ENCODE results near the gene SOBP.

Gene SOBP

DNA sequence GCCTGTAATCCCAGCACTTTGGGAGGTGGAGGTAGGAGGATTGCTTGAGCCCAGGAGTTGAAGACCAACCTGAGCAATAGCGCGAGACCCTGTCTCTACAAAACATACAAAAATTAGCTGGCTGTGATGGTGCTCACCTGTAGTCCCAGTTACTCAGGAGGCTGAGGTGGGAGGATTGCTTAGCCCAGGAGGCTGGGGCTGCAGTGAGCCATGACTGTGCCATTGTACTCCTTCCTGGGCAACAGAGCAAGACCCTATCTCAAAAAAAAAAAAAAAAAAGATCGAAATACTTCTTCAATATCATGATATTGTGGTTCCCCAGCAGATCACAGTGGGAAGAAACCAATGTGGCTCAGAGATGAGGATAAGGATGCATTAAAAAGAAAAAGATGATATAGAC, 47.6 kb downstream of the SOBP start:
- H3K36me3 ChIP-seq (ENCODE audit: control insufficient read depth in 1 of 2, insufficient read depth in 2 of 2, low read length in 2 of 2), result no peaks in the 10 kb centered on the region
- H3K9me3 ChIP-seq (ENCODE audit: control insufficient read depth in 1 of 2, low read length in 2 of 2), result no peaks in the 10 kb centered on the region
- no peak overlapping the region for H3K4me3 ChIP-seq (ENCODE audit: low read depth in 1 of 2, low read length in 2 of 2)
- no peak overlapping the region for H3K27ac ChIP-seq (ENCODE audit: low read depth, low read length)
- H3K9ac ChIP-seq (ENCODE audit: low read depth in 1 of 2, low read length in 2 of 2), result no peak overlapping the region
- no peaks in the 10 kb centered on the region for H3K4me1 ChIP-seq (ENCODE audit: control insufficient read depth in 1 of 2, insufficient read depth in 2 of 2, low read length in 2 of 2)
- no peaks in the 10 kb centered on the region for H3K27me3 ChIP-seq (ENCODE audit: control insufficient read depth in 1 of 2, insufficient read depth in 2 of 2, low read length in 2 of 2)

DNA sequence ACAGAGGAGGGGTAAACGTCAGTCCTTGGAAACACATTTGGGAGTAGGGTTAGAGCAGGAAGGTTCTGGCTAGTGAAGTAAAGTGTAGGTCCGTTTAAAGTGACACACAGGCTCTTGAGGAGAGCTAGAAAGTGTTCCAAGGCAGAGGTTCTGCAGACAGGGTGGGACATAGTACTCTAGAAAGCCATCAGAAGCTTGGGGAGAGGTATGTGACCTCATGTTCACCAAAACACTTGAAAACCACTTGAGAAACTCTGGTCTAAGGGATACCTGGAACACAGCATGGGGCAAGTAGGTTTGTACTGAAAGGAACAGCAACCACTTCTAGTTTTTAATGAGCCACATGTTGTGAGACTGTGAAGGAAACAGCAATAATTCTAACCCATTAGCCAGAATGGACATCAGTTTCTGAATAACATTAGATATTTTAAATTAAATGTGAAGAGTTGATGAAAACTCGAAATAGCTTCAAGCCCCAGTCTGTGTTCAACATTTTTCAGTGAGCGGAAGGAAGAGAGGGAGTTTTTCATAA, 49.0 kb downstream of the SOBP start:
- Histone ChIP-seq H3K9ac (ENCODE audit: low read depth in 1 of 2, low read length in 2 of 2) (no peak overlapping the region), H3K4me3 (ENCODE audit: low read depth in 1 of 2, low read length in 2 of 2) (no peak overlapping the region)

DNA sequence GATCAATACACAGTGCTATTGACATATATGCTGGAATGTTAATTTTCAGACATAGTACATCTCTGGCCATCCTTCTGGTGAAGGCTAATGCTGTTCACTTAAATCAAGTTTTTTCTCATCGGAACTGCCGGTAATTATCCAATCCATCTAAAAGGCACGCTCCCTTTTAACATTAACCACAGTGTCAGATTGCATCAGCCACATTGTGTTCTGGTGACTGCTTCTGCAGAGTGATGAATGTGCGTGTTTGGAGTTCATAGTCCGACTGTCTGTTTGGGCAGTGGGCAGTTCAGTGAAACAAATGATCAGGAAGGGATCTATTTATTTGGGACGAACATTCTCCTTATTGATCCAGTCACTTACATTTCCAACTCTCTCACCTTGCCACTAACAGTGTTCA, 49.5 kb downstream of the SOBP start:
- H3K4me3 ChIP-seq (ENCODE audit: low read depth in 1 of 2, low read length in 2 of 2), result no peak overlapping the region
- no peak overlapping the region for H3K27ac ChIP-seq (ENCODE audit: low read depth, low read length)
- H3K9ac ChIP-seq (ENCODE audit: low read depth in 1 of 2, low read length in 2 of 2), result no peak overlapping the region

More for the DNA sequence above, 49.0 kb downstream of the SOBP start:
- Histone ChIP-seq H3K27me3 (ENCODE audit: control insufficient read depth in 1 of 2, insufficient read depth in 2 of 2, low read length in 2 of 2) (no peaks in the 10 kb centered on the region), H3K9me3 (ENCODE audit: control insufficient read depth in 1 of 2, low read length in 2 of 2) (no peaks in the 10 kb centered on the region), H3K36me3 (ENCODE audit: control insufficient read depth in 1 of 2, insufficient read depth in 2 of 2, low read length in 2 of 2) (no peaks in the 10 kb centered on the region), H3K4me1 (ENCODE audit: control insufficient read depth in 1 of 2, insufficient read depth in 2 of 2, low read length in 2 of 2) (no peaks in the 10 kb centered on the region), H3K27ac (ENCODE audit: low read depth, low read length) (no peak overlapping the region)

DNA sequence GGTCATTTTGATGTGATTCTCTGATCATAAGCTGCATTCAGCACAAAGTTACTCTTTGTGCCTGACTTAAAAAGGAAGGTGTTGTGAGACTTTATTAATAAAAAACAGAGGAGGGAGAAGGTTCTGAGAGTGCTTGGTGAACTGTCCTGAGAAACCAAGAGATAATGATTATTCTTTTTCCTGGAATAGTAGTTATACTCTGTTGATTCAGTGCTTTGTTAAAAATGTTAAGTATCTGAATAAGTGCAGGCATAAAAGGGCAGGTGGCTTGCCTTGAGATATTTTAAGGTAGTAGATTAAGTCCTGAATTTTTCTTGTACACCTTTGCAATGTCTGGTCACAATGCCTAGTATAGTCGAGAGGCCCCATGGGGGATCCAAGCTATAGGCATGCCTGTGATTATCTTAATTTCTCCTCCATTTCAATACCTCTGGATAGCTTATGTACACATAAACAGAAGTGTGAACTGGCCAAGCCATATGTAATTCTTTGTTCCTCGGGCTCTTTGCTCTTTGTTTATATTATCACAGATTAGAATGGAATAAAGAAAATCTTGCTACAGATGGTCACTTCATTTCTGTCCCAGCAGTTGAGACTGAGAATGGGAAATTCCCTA, 50.0 kb downstream of the SOBP start:
- Histone ChIP-seq H3K36me3 (ENCODE audit: control insufficient read depth in 1 of 2, insufficient read depth in 2 of 2, low read length in 2 of 2) (no peaks in the 10 kb centered on the region), H3K9ac (ENCODE audit: low read depth in 1 of 2, low read length in 2 of 2) (no peak overlapping the region), H3K9me3 (ENCODE audit: control insufficient read depth in 1 of 2, low read length in 2 of 2) (no peaks in the 10 kb centered on the region), H3K4me3 (ENCODE audit: low read depth in 1 of 2, low read length in 2 of 2) (no peak overlapping the region), H3K4me1 (ENCODE audit: control insufficient read depth in 1 of 2, insufficient read depth in 2 of 2, low read length in 2 of 2) (no peaks in the 10 kb centered on the region), H3K27ac (ENCODE audit: low read depth, low read length) (no peak overlapping the region), H3K27me3 (ENCODE audit: control insufficient read depth in 1 of 2, insufficient read depth in 2 of 2, low read length in 2 of 2) (no peaks in the 10 kb centered on the region)

More for the DNA sequence above, 49.5 kb downstream of the SOBP start:
- Histone ChIP-seq H3K27me3 (ENCODE audit: control insufficient read depth in 1 of 2, insufficient read depth in 2 of 2, low read length in 2 of 2) (no peaks in the 10 kb centered on the region), H3K4me1 (ENCODE audit: control insufficient read depth in 1 of 2, insufficient read depth in 2 of 2, low read length in 2 of 2) (no peaks in the 10 kb centered on the region), H3K36me3 (ENCODE audit: control insufficient read depth in 1 of 2, insufficient read depth in 2 of 2, low read length in 2 of 2) (no peaks in the 10 kb centered on the region), H3K9me3 (ENCODE audit: control insufficient read depth in 1 of 2, low read length in 2 of 2) (no peaks in the 10 kb centered on the region)

DNA sequence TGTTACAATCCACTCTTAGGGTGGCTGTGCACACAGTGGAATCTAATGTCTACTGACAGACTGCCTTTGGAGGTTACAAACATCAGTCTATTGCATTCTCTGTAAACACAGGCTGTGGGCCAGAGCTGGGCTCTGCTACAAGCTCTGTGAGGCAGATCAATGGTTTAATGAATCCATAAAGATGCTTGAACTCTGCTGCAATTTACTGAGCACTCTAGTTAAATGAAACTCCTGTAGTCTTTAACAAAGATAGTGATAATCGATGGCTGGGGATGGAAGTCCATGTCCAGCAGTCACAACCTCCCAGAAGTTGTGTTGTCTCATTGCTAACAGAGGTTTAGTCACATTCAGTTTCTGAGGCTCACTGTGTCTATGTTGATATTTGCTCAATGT, 50.5 kb downstream of the SOBP start:
- peaks cover 2% of the 10 kb centered on the region in 2 donors for H3K27me3 ChIP-seq (ENCODE audit: control insufficient read depth in 1 of 2, insufficient read depth in 2 of 2, low read length in 2 of 2)
- H3K9me3 ChIP-seq (ENCODE audit: control insufficient read depth in 1 of 2, low read length in 2 of 2), result no peaks in the 10 kb centered on the region
- H3K4me1 ChIP-seq (ENCODE audit: control insufficient read depth in 1 of 2, insufficient read depth in 2 of 2, low read length in 2 of 2), result no peaks in the 10 kb centered on the region
- no peak overlapping the region for H3K9ac ChIP-seq (ENCODE audit: low read depth in 1 of 2, low read length in 2 of 2)
- no peak overlapping the region for H3K27ac ChIP-seq (ENCODE audit: low read depth, low read length)
- no peaks in the 10 kb centered on the region for H3K36me3 ChIP-seq (ENCODE audit: control insufficient read depth in 1 of 2, insufficient read depth in 2 of 2, low read length in 2 of 2)
- no peak overlapping the region for H3K4me3 ChIP-seq (ENCODE audit: low read depth in 1 of 2, low read length in 2 of 2)

DNA sequence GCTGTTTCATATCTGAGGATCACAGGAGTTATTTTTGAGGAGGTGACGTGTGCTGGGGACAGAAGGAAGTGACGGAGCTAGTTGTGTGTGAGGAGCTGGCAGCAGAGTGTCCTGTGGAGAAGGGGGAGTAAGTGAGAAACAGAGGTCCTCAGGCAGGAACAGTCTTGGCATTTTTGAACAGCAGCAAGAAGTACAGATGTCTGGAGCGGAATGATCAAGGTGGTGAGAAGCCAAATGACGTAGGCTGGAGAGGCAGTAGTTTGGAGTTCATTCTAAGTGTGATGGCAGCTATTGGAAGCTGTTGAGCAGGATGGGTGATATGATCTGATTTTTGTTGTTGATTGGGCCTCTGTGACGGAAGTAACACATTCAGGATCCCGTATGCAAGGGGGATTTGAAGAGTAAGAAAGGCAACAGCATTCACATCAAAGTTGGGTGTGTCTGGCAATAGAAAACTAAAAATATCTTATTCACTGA, 52.3 kb downstream of the SOBP start:
- H3K4me3 ChIP-seq (ENCODE audit: low read depth in 1 of 2, low read length in 2 of 2), result no peak overlapping the region
- H3K27me3 ChIP-seq (ENCODE audit: control insufficient read depth in 1 of 2, insufficient read depth in 2 of 2, low read length in 2 of 2), result peaks cover 2 to 4% of the 10 kb centered on the region in 2 donors
- H3K27ac ChIP-seq (ENCODE audit: low read depth, low read length), result no peak overlapping the region

DNA sequence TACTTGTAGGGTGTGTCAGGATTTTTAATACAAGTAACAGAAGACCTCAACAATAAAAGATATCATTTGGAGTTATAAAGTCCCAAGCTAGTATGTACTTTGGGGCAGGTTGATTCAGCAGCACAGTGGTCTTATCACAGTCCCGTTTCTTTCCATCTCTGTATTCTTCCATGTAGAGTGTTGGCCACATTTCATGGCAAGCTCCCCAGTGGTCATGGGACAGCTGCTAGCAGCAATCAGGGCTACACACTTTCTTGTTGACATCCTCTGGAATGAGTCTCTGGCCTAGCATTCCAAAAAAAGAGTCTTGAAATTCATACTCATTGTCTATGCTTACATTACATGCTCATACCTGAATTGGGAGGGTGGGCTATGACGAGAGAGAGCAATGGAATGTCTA, 53.2 kb downstream of the SOBP start:
- Histone ChIP-seq H3K9me3 (ENCODE audit: control insufficient read depth in 1 of 2, low read length in 2 of 2) (no peaks in the 10 kb centered on the region), H3K27ac (ENCODE audit: low read depth, low read length) (no peak overlapping the region), H3K4me3 (ENCODE audit: low read depth in 1 of 2, low read length in 2 of 2) (no peak overlapping the region), H3K36me3 (ENCODE audit: control insufficient read depth in 1 of 2, insufficient read depth in 2 of 2, low read length in 2 of 2) (no peaks in the 10 kb centered on the region), H3K4me1 (ENCODE audit: control insufficient read depth in 1 of 2, insufficient read depth in 2 of 2, low read length in 2 of 2) (no peaks in the 10 kb centered on the region), H3K9ac (ENCODE audit: low read depth in 1 of 2, low read length in 2 of 2) (no peak overlapping the region), H3K27me3 (ENCODE audit: control insufficient read depth in 1 of 2, insufficient read depth in 2 of 2, low read length in 2 of 2) (peaks cover 2 to 4% of the 10 kb centered on the region in 2 donors)

More for the DNA sequence above, 52.3 kb downstream of the SOBP start:
- Histone ChIP-seq H3K9ac (ENCODE audit: low read depth in 1 of 2, low read length in 2 of 2) (no peak overlapping the region), H3K4me1 (ENCODE audit: control insufficient read depth in 1 of 2, insufficient read depth in 2 of 2, low read length in 2 of 2) (no peaks in the 10 kb centered on the region), H3K9me3 (ENCODE audit: control insufficient read depth in 1 of 2, low read length in 2 of 2) (no peaks in the 10 kb centered on the region), H3K36me3 (ENCODE audit: control insufficient read depth in 1 of 2, insufficient read depth in 2 of 2, low read length in 2 of 2) (no peaks in the 10 kb centered on the region)

DNA sequence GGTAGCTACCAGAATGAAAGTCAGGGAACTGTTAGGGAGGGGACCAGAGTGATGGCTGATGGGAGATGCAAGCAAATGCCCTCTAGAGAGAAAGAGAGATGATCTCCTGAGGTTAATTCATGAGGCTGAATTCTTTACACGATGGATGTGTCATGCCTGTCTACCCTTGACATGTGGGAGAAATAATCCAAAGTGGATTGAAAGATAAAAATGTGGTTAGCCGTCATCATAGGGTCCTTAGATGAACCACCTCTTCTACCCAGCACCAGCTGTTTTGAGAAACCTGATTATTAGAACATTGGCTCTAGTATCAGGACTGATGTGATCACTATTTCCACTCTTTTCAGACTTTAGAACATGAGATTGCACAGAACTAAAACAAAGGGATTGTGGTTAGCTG, 53.6 kb downstream of the SOBP start:
- no peak overlapping the region for H3K9ac ChIP-seq (ENCODE audit: low read depth in 1 of 2, low read length in 2 of 2)
- no peak overlapping the region for H3K4me3 ChIP-seq (ENCODE audit: low read depth in 1 of 2, low read length in 2 of 2)
- H3K27me3 ChIP-seq (ENCODE audit: control insufficient read depth in 1 of 2, insufficient read depth in 2 of 2, low read length in 2 of 2), result peaks cover 2 to 4% of the 10 kb centered on the region in 2 donors
- H3K9me3 ChIP-seq (ENCODE audit: control insufficient read depth in 1 of 2, low read length in 2 of 2), result no peaks in the 10 kb centered on the region
- H3K36me3 ChIP-seq (ENCODE audit: control insufficient read depth in 1 of 2, insufficient read depth in 2 of 2, low read length in 2 of 2), result no peaks in the 10 kb centered on the region
- H3K27ac ChIP-seq (ENCODE audit: low read depth, low read length), result no peak overlapping the region
- H3K4me1 ChIP-seq (ENCODE audit: control insufficient read depth in 1 of 2, insufficient read depth in 2 of 2, low read length in 2 of 2), result no peaks in the 10 kb centered on the region

DNA sequence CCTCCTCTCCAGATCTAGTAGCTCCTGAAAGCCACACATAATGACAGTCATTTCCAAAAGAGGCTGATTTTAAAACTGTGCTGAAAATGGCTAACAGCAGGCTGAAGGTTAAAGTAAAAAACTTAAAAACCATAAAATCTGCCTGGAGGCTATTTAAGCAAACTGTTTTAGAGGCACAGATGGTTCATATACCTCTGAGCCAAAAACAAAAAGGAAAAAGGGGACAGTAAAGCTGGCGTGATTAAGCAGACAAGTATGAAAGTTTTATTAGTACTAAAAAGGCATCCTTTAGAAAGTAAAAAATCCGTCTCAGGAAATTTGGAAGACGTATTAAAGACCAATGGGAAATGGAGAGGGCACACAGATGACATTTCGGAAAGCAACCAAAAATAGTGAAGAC, 55.8 kb downstream of the SOBP start:
- Histone ChIP-seq H3K27ac (ENCODE audit: low read depth, low read length) (no peak overlapping the region), H3K4me3 (ENCODE audit: low read depth in 1 of 2, low read length in 2 of 2) (no peak overlapping the region), H3K4me1 (ENCODE audit: control insufficient read depth in 1 of 2, insufficient read depth in 2 of 2, low read length in 2 of 2) (no peaks in the 10 kb centered on the region), H3K27me3 (ENCODE audit: control insufficient read depth in 1 of 2, insufficient read depth in 2 of 2, low read length in 2 of 2) (peaks cover 2 to 4% of the 10 kb centered on the region in 2 donors), H3K9ac (ENCODE audit: low read depth in 1 of 2, low read length in 2 of 2) (no peak overlapping the region), H3K9me3 (ENCODE audit: control insufficient read depth in 1 of 2, low read length in 2 of 2) (no peaks in the 10 kb centered on the region), H3K36me3 (ENCODE audit: control insufficient read depth in 1 of 2, insufficient read depth in 2 of 2, low read length in 2 of 2) (no peaks in the 10 kb centered on the region)

DNA sequence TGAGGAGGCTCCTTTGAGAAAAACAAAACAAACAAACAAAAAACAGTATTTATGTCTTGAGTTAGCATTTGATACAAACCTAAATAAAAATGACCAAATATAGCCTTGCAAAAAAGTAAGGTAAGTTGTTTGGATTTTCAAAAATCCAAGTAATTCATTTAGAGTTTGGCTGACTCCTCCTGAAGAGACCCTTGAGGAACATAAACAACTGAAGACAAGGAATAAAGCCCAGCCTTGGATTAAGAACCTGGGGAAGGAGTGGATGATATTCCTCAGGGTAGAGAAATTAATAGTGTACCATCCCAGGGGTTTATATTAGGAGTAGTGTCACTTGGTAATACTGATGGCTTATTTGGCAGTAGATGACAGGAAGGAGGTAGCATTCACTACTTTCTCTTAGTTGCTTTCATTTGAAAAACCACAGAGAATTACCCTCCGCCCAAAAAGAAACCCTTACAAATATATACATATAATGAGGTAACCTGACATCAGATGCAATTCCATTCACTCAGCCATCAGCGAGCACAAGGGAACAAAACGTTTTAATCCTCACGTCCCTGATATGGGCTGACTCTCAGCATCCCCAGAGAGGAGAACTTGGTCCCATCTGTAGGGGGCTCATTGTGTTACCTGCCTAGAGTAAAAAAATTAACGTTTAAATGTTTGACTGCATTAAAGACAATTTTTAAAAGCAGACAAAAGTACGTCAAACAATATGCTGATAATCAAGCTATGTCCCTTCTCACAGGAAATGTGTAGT, 57.0 kb downstream of the SOBP start:
- no peak overlapping the region for H3K9ac ChIP-seq (ENCODE audit: low read depth in 1 of 2, low read length in 2 of 2)
- H3K36me3 ChIP-seq (ENCODE audit: control insufficient read depth in 1 of 2, insufficient read depth in 2 of 2, low read length in 2 of 2), result no peaks in the 10 kb centered on the region
- peaks cover 2 to 4% of the 10 kb centered on the region in 2 donors for H3K27me3 ChIP-seq (ENCODE audit: control insufficient read depth in 1 of 2, insufficient read depth in 2 of 2, low read length in 2 of 2)
- H3K27ac ChIP-seq (ENCODE audit: low read depth, low read length), result no peak overlapping the region
- no peak overlapping the region for H3K4me3 ChIP-seq (ENCODE audit: low read depth in 1 of 2, low read length in 2 of 2)
- no peaks in the 10 kb centered on the region for H3K4me1 ChIP-seq (ENCODE audit: control insufficient read depth in 1 of 2, insufficient read depth in 2 of 2, low read length in 2 of 2)
- no peaks in the 10 kb centered on the region for H3K9me3 ChIP-seq (ENCODE audit: control insufficient read depth in 1 of 2, low read length in 2 of 2)

Data from duodenal mucosa (tissue), 2 donors.